PC-3 (cell line): ENCODE results near the gene SLC39A11.

Experiments used
- EZH2phosphoT487 ChIP-seq: fragments of 300-600 bp; sonication (generic); IDR thresholded peaks from 2 replicates; pipeline ENCODE4 v1.6.1; 2018; ENCODE audit warnings: mild to moderate bottlenecking, antibody characterized with exemption, low read length, borderline replicate concordance
- TF ChIP-seq, protein P1 (sequence below): fragments of 300-600 bp; sonication (generic); conservative IDR thresholded peaks from 2 replicates; pipeline ENCODE4 v1.5.1; 2017; ENCODE audit warnings: antibody characterized with exemption, low read depth, mild to moderate bottlenecking, low read length

GRCh38 chr17:72887917-72888316, 204.6 kb downstream of the SLC39A11 start:
- TF ChIP-seq, protein P1, sequence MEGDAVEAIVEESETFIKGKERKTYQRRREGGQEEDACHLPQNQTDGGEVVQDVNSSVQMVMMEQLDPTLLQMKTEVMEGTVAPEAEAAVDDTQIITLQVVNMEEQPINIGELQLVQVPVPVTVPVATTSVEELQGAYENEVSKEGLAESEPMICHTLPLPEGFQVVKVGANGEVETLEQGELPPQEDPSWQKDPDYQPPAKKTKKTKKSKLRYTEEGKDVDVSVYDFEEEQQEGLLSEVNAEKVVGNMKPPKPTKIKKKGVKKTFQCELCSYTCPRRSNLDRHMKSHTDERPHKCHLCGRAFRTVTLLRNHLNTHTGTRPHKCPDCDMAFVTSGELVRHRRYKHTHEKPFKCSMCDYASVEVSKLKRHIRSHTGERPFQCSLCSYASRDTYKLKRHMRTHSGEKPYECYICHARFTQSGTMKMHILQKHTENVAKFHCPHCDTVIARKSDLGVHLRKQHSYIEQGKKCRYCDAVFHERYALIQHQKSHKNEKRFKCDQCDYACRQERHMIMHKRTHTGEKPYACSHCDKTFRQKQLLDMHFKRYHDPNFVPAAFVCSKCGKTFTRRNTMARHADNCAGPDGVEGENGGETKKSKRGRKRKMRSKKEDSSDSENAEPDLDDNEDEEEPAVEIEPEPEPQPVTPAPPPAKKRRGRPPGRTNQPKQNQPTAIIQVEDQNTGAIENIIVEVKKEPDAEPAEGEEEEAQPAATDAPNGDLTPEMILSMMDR = no peak
- no peak for TF ChIP-seq EZH2phosphoT487
